CD8-positive, alpha-beta memory T cell (primary cell): Measurements from ENCODE around the gene ACY1. TPM values are rescaled to one million over a fixed set of nuclear protein-coding genes. Genes with fewer than 3 reads are reported as not detected.
A peak's percentile ranks its signal among the peaks of the same experiment; 100 is the strongest.

Experiments
- CTCF ChIA-PET: fragments of 350-600 bp; sonication (Branson Sonifier 250); formaldehyde crosslinking; loops from one replicate; lab custom pipeline; 2021; ENCODE audit warnings: antibody characterized with exemption; lab: Charles Lee
- POLR2A ChIA-PET: fragments of 350-600 bp; sonication (Branson Sonifier 250); formaldehyde crosslinking; loops from one replicate; lab custom pipeline; 2021; ENCODE audit warnings: antibody characterized with exemption; lab: Charles Lee
- DNase-seq, 5 donors: peaks; one replicate each; pipeline versions ENCODE4 v3.0.0 to v3.0.0-alpha.2; 2020 to 2022; ENCODE audit warnings: mixed read lengths in 1 of 5
- H3K27ac ChIP-seq: one replicate; pipeline ENCODE4 v1.7.0; 2013; ENCODE audit warnings: low read depth, mild to moderate bottlenecking, low read length, moderate library complexity
- H3K27me3 ChIP-seq: 2 replicates; pipeline ENCODE4 v1.7.0; 2013; ENCODE audit warnings: low read length, mild to moderate bottlenecking; ENCODE audit not compliant: insufficient read depth, poor library complexity, severe bottlenecking
- H3K36me3 ChIP-seq: 2 replicates; pipeline ENCODE4 v1.7.0; 2013; ENCODE audit warnings: mild to moderate bottlenecking, low read length, moderate library complexity; ENCODE audit not compliant: insufficient read depth
- H3K4me1 ChIP-seq: 2 replicates; pipeline ENCODE4 v1.7.0; 2013; ENCODE audit warnings: mild to moderate bottlenecking, low read length, moderate library complexity; ENCODE audit not compliant: insufficient read depth
- H3K4me3 ChIP-seq: 2 replicates; pipeline ENCODE4 v1.7.0; 2013; ENCODE audit warnings: mild to moderate bottlenecking, low read length
- H3K9me3 ChIP-seq: 2 replicates; pipeline ENCODE4 v1.7.0; 2013; ENCODE audit warnings: mild to moderate bottlenecking, low read length
- H3K27ac Mint-ChIP-seq, 8 donors: one replicate each; pipeline ENCODE4 v1.8.0; 2020 to 2021; ENCODE audit warnings: mixed read lengths in 8 of 8, mild to moderate bottlenecking in 6 of 8, inconsistent platforms in 3 of 8, moderate library complexity in 3 of 8
- H3K27me3 Mint-ChIP-seq, 2 donors: one replicate each; pipeline ENCODE4 v1.8.0; 2020 to 2021; ENCODE audit warnings: mixed read lengths in 2 of 2, mild to moderate bottlenecking in 1 of 2, moderate library complexity in 1 of 2
- H3K36me3 Mint-ChIP-seq, 3 donors: one replicate each; pipeline ENCODE4 v1.8.0; 2020 to 2021; ENCODE audit warnings: mixed read lengths in 3 of 3, inconsistent platforms in 1 of 3, mild to moderate bottlenecking in 1 of 3
- H3K4me1 Mint-ChIP-seq, 3 donors: one replicate each; pipeline ENCODE4 v1.8.0; 2020 to 2021; ENCODE audit warnings: mixed read lengths in 3 of 3, inconsistent platforms in 1 of 3, mild to moderate bottlenecking in 1 of 3
- H3K4me3 Mint-ChIP-seq, 7 donors: one replicate each; pipeline ENCODE4 v1.8.0; 2020 to 2021; ENCODE audit warnings: mixed read lengths in 7 of 7, mild to moderate bottlenecking in 6 of 7, moderate library complexity in 4 of 7, inconsistent platforms in 2 of 7
- H3K9me3 Mint-ChIP-seq, 5 donors: one replicate each; pipeline ENCODE4 v1.8.0; 2020 to 2022; ENCODE audit warnings: mixed read lengths in 5 of 5, mild to moderate bottlenecking in 3 of 5, moderate library complexity in 2 of 5, inconsistent platforms in 1 of 5
- polyA plus RNA-seq: library from polyadenylated mRNA; unstranded; fragments of 300-500 nt; fragmentation: Illumina TruSeq; gene quantifications from one replicate; pipeline ENCODE4 v1.2.3, GENCODE V29; 2021
- total RNA-seq, 2 experiments: library from RNA; stranded (reverse); gene quantifications; one replicate each; pipeline ENCODE4 v1.2.3, GENCODE V29; 2021

The ACY1 gene
- total and polyA plus RNA-seq, 3 experiments from 2014 or later = 13.8 to 49.0 (median 46.1) TPM

DNA sequence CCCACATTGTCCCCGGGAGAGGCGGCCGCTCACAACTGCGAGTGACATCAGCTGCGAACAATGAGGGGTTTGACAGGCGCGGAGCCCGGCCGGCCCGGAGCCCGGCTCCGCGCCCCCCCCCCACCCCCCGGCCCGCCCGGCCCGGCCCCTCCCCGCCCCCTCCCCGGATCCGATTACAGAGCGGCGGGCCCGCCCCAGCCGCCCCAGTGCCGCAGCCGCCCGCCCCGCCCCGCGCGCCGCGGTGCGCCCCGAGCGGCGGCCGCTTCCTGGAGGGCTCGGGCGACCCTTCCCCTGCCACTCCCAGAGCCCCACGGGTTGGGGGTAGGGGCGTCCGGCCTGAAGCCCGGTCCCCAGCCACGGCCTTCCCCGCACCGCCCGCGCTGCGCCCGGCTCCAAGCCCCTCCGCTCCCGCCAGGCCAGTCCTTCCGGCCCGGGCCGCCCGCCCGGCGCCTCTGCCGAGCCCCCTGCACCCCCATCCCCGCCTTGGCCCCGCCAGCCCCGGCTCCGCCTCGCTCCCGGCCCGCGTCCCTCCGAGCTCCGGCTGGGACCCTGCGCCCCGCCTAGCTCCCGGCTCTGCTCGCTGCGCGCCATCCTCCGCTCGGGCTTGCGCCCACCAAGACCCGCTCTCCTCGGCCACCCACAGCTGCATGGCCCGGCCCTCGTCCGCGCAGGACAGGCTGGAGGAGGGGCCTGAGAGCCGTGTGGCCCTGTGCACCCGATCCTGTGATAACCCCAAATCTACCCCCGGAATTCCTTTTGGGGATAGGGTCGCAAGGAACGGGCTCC, 15.8 kb upstream of the ACY1 start, which contains the start of gene PCBP4:
TSS of gene PCBP4 (minus strand) at position 71 of the 786 bp plus-strand sequence. CDS start 6,214 bp downstream, outside the sequence.
- Mint-ChIP-seq H3K4me1 (peaks cover 14 to 49% (median 34%) of the 10 kb centered on the region in 3 donors), H3K4me3 (peak within 1 kb of the TSS; percentile 79 to 90 (median 84)), H3K9me3 (no peaks in the 10 kb centered on the region), H3K27me3 (no peaks in the 10 kb centered on the region), H3K27ac (peak within 1 kb of the TSS; percentile 30 to 94 (median 83)), H3K36me3 (peaks cover 0 to 4% (median 3%) of the 10 kb centered on the region in 3 donors)
- peak within 1 kb of the TSS; percentile 57 for H3K27ac ChIP-seq
- no peaks in the 10 kb centered on the region for H3K9me3 ChIP-seq
- POLR2A ChIA-PET = interaction anchor here (0.6 to 1.4 kb wide), 4 partner anchors 12 to 26 kb away, joined by 3 to 6 read pairs (median 3); partner anchors contain the start of genes ACY1 and RRP9
- H3K4me3 ChIP-seq = peak within 1 kb of the TSS; percentile 58
- peak in 4 of 5 donors; percentile 29 to 62 (median 35) for DNase-seq
- CTCF ChIA-PET = interaction anchor here (1.1 to 1.3 kb wide), 2 partner anchors 19 to 26 kb away, joined by 3 to 5 read pairs; partner anchors contain the start of gene RRP9
- H3K36me3 ChIP-seq = no peaks in the 10 kb centered on the region
- no peaks in the 10 kb centered on the region for H3K27me3 ChIP-seq
- H3K4me1 ChIP-seq = peaks cover 16% of the 10 kb centered on the region

DNA sequence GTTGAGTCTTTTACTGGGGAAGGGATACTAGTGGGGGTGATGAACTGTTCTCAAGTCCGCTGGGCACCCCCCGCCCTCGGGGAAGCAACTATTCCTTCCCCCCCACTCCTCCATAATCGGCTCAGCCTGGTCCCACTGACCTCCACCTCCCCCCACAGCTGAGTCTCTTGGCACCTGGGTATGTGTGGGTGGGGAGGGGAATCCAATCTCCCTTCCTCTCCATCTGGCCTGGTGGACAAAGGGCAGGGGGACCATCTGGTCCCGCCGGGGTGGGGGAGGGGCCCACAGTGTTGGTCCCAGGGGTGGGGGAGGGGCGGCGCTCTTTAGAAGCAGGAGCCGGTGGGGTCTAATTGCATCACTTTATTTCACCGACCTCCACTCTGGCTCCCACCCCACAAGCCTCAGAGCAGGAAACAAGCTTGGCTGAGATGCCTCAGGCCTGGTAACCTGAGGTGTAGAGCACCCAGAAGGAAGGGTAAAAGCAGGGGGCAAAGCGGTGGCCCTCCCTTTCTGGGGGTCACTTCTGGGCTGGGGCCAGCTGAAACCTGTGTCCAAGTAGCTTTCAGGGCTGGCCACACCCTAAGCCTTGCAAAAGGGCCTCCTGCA, 15.1 kb upstream of the ACY1 start:
- Mint-ChIP-seq H3K4me1 (peaks cover 14 to 50% (median 35%) of the 10 kb centered on the region in 3 donors), H3K4me3 (peak overlapping the region; percentile 75 to 90 (median 84)), H3K36me3 (peaks cover 0 to 4% (median 3%) of the 10 kb centered on the region in 3 donors), H3K9me3 (no peaks in the 10 kb centered on the region), H3K27me3 (no peaks in the 10 kb centered on the region), H3K27ac (peak overlapping the region in 7 of 8 donors; percentile 60 to 94 (median 75))
- no peak for DNase-seq
- Histone ChIP-seq H3K4me3 (peak overlapping the region; percentile 36), H3K27ac (peak overlapping the region; percentile 51), H3K27me3 (no peaks in the 10 kb centered on the region), H3K36me3 (no peaks in the 10 kb centered on the region), H3K4me1 (peaks cover 16% of the 10 kb centered on the region), H3K9me3 (no peaks in the 10 kb centered on the region)
- CTCF ChIA-PET = interaction anchor here (1.1 to 1.6 kb wide), 4 partner anchors 12 to 28 kb away, joined by 3 to 5 read pairs (median 3); partner anchors contain the start of genes RPL29 and RRP9
- POLR2A ChIA-PET = interaction anchor here (0.6 to 1.4 kb wide), 6 partner anchors 12 to 310 kb away, joined by 3 to 6 read pairs (median 3); partner anchors contain the start of genes ACY1 and RRP9

DNA sequence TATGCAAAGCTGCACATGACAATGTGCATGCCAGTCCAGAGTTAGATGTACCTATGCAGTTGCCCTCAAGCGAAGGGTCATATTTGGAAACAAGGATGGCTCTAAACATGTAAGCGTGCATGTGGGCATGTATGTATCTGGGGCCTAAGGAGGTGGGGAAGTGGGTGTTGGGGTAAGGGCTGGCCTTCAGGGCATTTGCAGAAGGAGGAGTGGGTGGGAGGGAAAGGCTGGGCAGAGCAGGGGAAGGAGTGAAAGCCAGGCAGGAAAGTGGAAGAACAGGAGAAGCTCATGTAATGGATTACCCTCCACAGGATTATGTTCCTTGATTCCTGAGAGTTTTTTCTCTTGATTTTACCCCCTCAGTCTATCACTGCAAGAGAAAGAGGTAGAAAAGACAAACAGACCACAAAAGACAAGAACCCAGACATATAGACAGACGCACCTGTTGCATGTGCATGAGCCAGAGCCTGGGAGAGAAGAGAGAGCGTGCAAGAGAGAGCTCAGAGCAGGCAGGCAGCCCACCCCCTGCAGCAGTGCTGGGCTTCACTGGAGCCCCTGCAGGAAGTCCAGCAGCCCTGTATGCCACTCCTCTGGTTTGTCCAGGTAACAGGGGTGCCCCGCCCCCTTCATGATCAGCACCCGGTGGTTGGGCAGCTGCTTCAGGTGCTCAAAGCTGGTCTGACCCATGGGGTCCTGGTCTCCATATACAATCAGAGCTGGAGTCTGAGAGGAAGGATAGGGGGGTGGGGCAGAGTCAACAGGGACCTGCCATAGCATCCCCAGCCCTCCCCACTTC, 14.3 kb upstream of the ACY1 start:
- ChIA-PET POLR2A (no interaction called here), CTCF (interaction anchor here (1.1 to 6.2 kb wide), 5 partner anchors 11 to 28 kb away, joined by 3 to 65 read pairs (median 3); partner anchors contain the start of genes PARP3, RPL29 and RRP9)
- H3K36me3 ChIP-seq = no peaks in the 10 kb centered on the region
- H3K9me3 Mint-ChIP-seq = no peaks in the 10 kb centered on the region
- no peak overlapping the region for H3K27ac ChIP-seq
- H3K4me3 ChIP-seq = no peak overlapping the region
- H3K4me3 Mint-ChIP-seq = peak overlapping the region; percentile 62 to 90 (median 84)
- H3K27ac Mint-ChIP-seq = peak overlapping the region; percentile 31 to 94 (median 70)
- no peaks in the 10 kb centered on the region for H3K27me3 ChIP-seq
- H3K4me1 Mint-ChIP-seq = peaks cover 18 to 58% (median 40%) of the 10 kb centered on the region in 3 donors
- no peak for DNase-seq
- peaks cover 19% of the 10 kb centered on the region for H3K4me1 ChIP-seq
- no peaks in the 10 kb centered on the region for H3K9me3 ChIP-seq
- no peaks in the 10 kb centered on the region for H3K27me3 Mint-ChIP-seq
- peaks cover 0 to 11% (median 3%) of the 10 kb centered on the region in 3 donors for H3K36me3 Mint-ChIP-seq

DNA sequence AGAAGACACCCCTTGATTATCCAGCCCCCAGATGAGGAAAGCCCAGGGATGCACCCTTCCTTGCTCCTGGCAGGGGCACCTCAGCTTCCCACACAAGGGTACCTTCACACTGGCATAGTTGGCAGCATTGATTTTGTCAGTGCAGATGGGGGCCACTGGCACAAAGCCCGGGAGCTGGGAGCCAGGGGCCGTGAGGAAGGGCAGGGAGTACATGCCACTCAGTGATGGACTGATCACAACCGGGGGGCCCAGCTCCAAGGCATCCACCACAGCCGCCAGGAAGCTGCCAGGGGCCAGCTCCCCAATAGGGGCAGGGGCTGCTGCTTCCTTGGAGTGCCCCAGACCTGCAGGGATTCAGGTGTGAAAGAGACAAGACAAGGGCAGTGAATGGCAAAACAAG, 13.5 kb upstream of the ACY1 start:
- Mint-ChIP-seq H3K36me3 (peaks cover 0 to 12% (median 3%) of the 10 kb centered on the region in 3 donors), H3K4me3 (peak overlapping the region in 3 of 7 donors; percentile 12 to 79 (median 36)), H3K9me3 (no peaks in the 10 kb centered on the region), H3K27me3 (no peaks in the 10 kb centered on the region), H3K27ac (peak overlapping the region in 1 of 8 donors; percentile 79), H3K4me1 (peaks cover 20 to 65% (median 40%) of the 10 kb centered on the region in 3 donors)
- no peaks in the 10 kb centered on the region for H3K36me3 ChIP-seq
- DNase-seq = no peak
- H3K9me3 ChIP-seq = no peaks in the 10 kb centered on the region
- H3K4me1 ChIP-seq = peaks cover 26% of the 10 kb centered on the region
- no peak overlapping the region for H3K27ac ChIP-seq
- POLR2A ChIA-PET = no interaction called here
- no peak overlapping the region for H3K4me3 ChIP-seq
- CTCF ChIA-PET = interaction anchor here (1.4 to 6.2 kb wide), 4 partner anchors 10 to 26 kb away, joined by 3 to 65 read pairs (median 4); partner anchors contain the start of genes PARP3, RPL29 and RRP9
- H3K27me3 ChIP-seq = no peaks in the 10 kb centered on the region

DNA sequence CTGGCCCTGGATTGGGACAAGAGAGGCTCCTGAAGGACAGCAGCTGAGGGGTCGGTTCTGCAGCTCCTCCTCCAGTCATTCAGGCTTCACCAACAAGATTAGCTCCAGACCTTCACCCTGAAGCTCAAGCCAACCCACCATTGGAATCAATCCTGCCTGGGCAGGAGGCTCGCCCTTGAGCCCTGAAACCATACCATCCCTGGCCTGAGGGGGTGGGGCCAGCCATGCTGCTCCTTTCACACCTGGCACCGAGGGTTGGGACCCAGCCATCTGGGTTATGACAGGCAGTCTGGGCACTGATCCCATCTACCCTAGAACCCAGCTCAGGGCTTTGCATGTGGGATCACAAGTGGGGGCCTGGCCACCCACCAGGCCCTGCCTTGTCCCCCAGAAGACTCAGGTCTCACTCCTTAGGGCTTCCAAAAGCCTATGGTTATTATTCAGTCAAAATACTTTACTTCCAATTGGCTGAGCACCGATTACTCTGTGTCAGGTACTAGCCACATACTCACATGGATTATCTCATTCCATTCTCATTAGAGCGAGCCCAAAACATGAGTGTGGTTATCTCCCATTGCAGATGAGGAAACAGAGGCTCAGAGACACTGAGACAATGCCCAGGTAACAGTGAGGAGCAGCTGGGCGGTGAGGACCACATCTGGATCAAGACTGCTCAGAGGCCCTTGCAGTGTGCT, 12.6 kb upstream of the ACY1 start:
- peaks cover 20 to 63% (median 38%) of the 10 kb centered on the region in 3 donors for H3K4me1 Mint-ChIP-seq
- H3K36me3 Mint-ChIP-seq = peaks cover 0 to 17% (median 0%) of the 10 kb centered on the region in 3 donors
- H3K4me1 ChIP-seq = peaks cover 25% of the 10 kb centered on the region
- peak overlapping the region in 6 of 7 donors; percentile 15 to 87 (median 34) for H3K4me3 Mint-ChIP-seq
- no peaks in the 10 kb centered on the region for H3K27me3 Mint-ChIP-seq
- no peak overlapping the region for H3K27ac ChIP-seq
- no peaks in the 10 kb centered on the region for H3K9me3 ChIP-seq
- ChIA-PET POLR2A (no interaction called here), CTCF (interaction anchor here (2.0 to 6.2 kb wide), 2 partner anchors 12 to 27 kb away, joined by 6 to 65 read pairs; partner anchors contain the start of genes PARP3 and RRP9)
- no peaks in the 10 kb centered on the region for H3K27me3 ChIP-seq
- H3K27ac Mint-ChIP-seq = peak overlapping the region in 4 of 8 donors; percentile 11 to 79 (median 24)
- H3K9me3 Mint-ChIP-seq = no peaks in the 10 kb centered on the region
- no peaks in the 10 kb centered on the region for H3K36me3 ChIP-seq
- no peak overlapping the region for H3K4me3 ChIP-seq
- DNase-seq = no peak

DNA sequence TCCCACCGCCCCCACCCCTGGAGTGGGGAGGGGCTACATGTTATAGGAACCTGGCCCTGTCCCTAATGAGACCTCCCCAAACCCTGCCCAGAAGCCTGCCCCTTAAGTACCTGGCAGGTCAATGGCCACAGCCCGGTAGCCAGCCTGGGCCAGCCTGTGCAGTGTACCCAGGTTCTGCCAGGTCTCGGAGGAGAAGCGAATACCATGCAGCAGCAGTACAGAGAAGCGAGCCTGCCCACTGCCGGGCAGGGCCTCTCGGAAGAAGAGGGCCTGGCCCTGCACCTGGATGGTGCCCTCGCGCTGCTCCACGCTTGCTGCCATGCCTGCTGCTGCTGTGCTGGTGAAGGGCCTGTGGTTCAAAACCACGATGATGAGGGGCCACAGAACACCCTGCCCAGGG, 12.0 kb upstream of the ACY1 start:
- no peaks in the 10 kb centered on the region for H3K27me3 ChIP-seq
- peak overlapping the region in 4 of 7 donors; percentile 15 to 87 (median 40) for H3K4me3 Mint-ChIP-seq
- peak overlapping the region in 2 of 8 donors; percentile 23 to 79 for H3K27ac Mint-ChIP-seq
- H3K36me3 ChIP-seq = no peaks in the 10 kb centered on the region
- no peaks in the 10 kb centered on the region for H3K27me3 Mint-ChIP-seq
- no peak for DNase-seq
- peaks cover 26% of the 10 kb centered on the region for H3K4me1 ChIP-seq
- H3K9me3 Mint-ChIP-seq = no peaks in the 10 kb centered on the region
- no peak overlapping the region for H3K27ac ChIP-seq
- no peaks in the 10 kb centered on the region for H3K9me3 ChIP-seq
- peaks cover 21 to 60% (median 38%) of the 10 kb centered on the region in 3 donors for H3K4me1 Mint-ChIP-seq
- H3K36me3 Mint-ChIP-seq = peaks cover 0 to 17% (median 0%) of the 10 kb centered on the region in 3 donors
- ChIA-PET POLR2A (no interaction called here), CTCF (interaction anchor here (2.0 to 6.2 kb wide), 2 partner anchors 11 to 27 kb away, joined by 6 to 65 read pairs; partner anchors contain the start of genes PARP3 and RRP9)
- H3K4me3 ChIP-seq = no peak overlapping the region
